Measurements from ENCODE around the gene ELMOD1. TPM values are rescaled to one million over a fixed set of nuclear protein-coding genes. Genes with fewer than 3 reads are reported as not detected.

The ELMOD1 gene
- total RNA-seq, 3 donors from 2014 or later = not detected

Other genes with a start within 250 kb of the ELMOD1 start
- 10 to 100 TPM; 11.4 to 13.3 (median 11.5) TPM for gene CWF19L2, start 133.3 kb upstream of the ELMOD1 start, total RNA-seq
- gene ALKBH8, start 25.4 kb upstream of the ELMOD1 start, total RNA-seq = 10 to 100 TPM; 17.8 to 22.2 (median 20.8) TPM
- not detected for gene SLN, start 120.9 kb downstream of the ELMOD1 start, total RNA-seq

Data from activated T-cell treated with anti-CD3 and anti-CD28 coated beads, Interleukin-2, amount 50 U/mL, for 4 hours (primary cell).